Effector memory CD4-positive, alpha-beta T cell (primary cell): Measurements from ENCODE around the gene GMFB.

Experiments
- DNase-seq, 3 donors: peaks; one replicate each; pipeline ENCODE4 v3.0.0-alpha.2; 2020
- H3K27ac ChIP-seq: 2 replicates; pipeline ENCODE4 v1.7.0; 2013; ENCODE audit warnings: mild to moderate bottlenecking, low read length, moderate library complexity; ENCODE audit not compliant: insufficient read depth, poor library complexity, severe bottlenecking
- H3K27me3 ChIP-seq: replicated peaks from 2 replicates; pipeline ENCODE4 v1.7.0; 2013; ENCODE audit warnings: mild to moderate bottlenecking, low read length; ENCODE audit not compliant: insufficient read depth, control insufficient read depth, poor library complexity, severe bottlenecking
- H3K36me3 ChIP-seq: 2 replicates; pipeline ENCODE4 v1.7.0; 2013; ENCODE audit warnings: mild to moderate bottlenecking, low read length, moderate library complexity; ENCODE audit not compliant: control insufficient read depth, insufficient read depth
- H3K4me1 ChIP-seq: 2 replicates; pipeline ENCODE4 v1.7.0; 2013; ENCODE audit warnings: low read length, mild to moderate bottlenecking; ENCODE audit not compliant: control insufficient read depth, insufficient read depth, poor library complexity, severe bottlenecking
- H3K4me3 ChIP-seq: 2 replicates; pipeline ENCODE4 v1.7.0; 2013; ENCODE audit warnings: low read length, low read depth, mild to moderate bottlenecking; ENCODE audit not compliant: insufficient read depth, poor library complexity, severe bottlenecking
- H3K9me3 ChIP-seq: 2 replicates; pipeline ENCODE4 v1.7.0; 2013; ENCODE audit warnings: mild to moderate bottlenecking, low read length, moderate library complexity; ENCODE audit not compliant: control insufficient read depth
- total RNA-seq, 3 donors: gene quantifications; one replicate each; lab custom pipeline; 2026; lab: John Stamatoyannopoulos, UW

The GMFB gene
- total RNA-seq, result 30.2 to 54.1 (median 34.6) reads per million in 3 donors

- Histone ChIP-seq H3K36me3 (no peaks in the 10 kb centered on the region), H3K4me1 (peaks cover 11% of the 10 kb centered on the region), H3K27ac (peak within 1 kb of the TSS; percentile 81), H3K9me3 (no peaks in the 10 kb centered on the region), H3K4me3 (peak within 1 kb of the TSS; percentile 89), H3K27me3 (no peaks in the 10 kb centered on the region)
- peak; percentile 82 to 85 (median 85) for DNase-seq
Observed at GRCh38 chr14:54488646-54489317, at the start of gene GMFB. Gene GMFB, minus strand, starts transcription at chr14:54488980. Its CDS starts 53 bp downstream, at chr14:54488927.

GRCh38 chr14:54538055-54538454 is 49.3 kb upstream of the GMFB start:
- H3K9me3 ChIP-seq, result no peaks in the 10 kb centered on the region
- H3K36me3 ChIP-seq, result peaks cover 9% of the 10 kb centered on the region
- no peak overlapping the region for H3K4me3 ChIP-seq
- no peak for DNase-seq
- no peak overlapping the region for H3K27ac ChIP-seq
- no peaks in the 10 kb centered on the region for H3K4me1 ChIP-seq
- H3K27me3 ChIP-seq, result no peaks in the 10 kb centered on the region

GRCh38 chr14:54537651-54538050 is 48.9 kb upstream of the GMFB start:
- H3K27ac ChIP-seq, result no peak overlapping the region
- no peak for DNase-seq
- H3K4me1 ChIP-seq, result no peaks in the 10 kb centered on the region
- H3K4me3 ChIP-seq, result no peak overlapping the region
- no peaks in the 10 kb centered on the region for H3K27me3 ChIP-seq
- H3K36me3 ChIP-seq, result peaks cover 9% of the 10 kb centered on the region
- no peaks in the 10 kb centered on the region for H3K9me3 ChIP-seq

GRCh38 chr14:54535646-54536045 is 46.9 kb upstream of the GMFB start:
- Histone ChIP-seq H3K27me3 (no peaks in the 10 kb centered on the region), H3K27ac (no peak overlapping the region), H3K36me3 (peaks cover 9% of the 10 kb centered on the region), H3K4me3 (no peak overlapping the region), H3K9me3 (no peaks in the 10 kb centered on the region), H3K4me1 (no peaks in the 10 kb centered on the region)
- DNase-seq, result no peak

- Histone ChIP-seq H3K27ac (no peak overlapping the region), H3K4me1 (no peaks in the 10 kb centered on the region), H3K4me3 (no peak overlapping the region), H3K36me3 (peaks cover 8% of the 10 kb centered on the region), H3K9me3 (no peaks in the 10 kb centered on the region), H3K27me3 (no peaks in the 10 kb centered on the region)
- DNase-seq, result no peak
Observed at GRCh38 chr14:54535126-54535525, 46.3 kb upstream of the GMFB start.

GRCh38 chr14:54533100-54533499 is 44.3 kb upstream of the GMFB start:
- Histone ChIP-seq H3K4me1 (no peaks in the 10 kb centered on the region), H3K27me3 (no peaks in the 10 kb centered on the region), H3K27ac (no peak overlapping the region), H3K36me3 (no peaks in the 10 kb centered on the region), H3K4me3 (no peak overlapping the region), H3K9me3 (no peaks in the 10 kb centered on the region)
- no peak for DNase-seq

- H3K4me3 ChIP-seq, result no peak overlapping the region
- H3K4me1 ChIP-seq, result no peaks in the 10 kb centered on the region
- peaks cover 3% of the 10 kb centered on the region for H3K36me3 ChIP-seq
- no peak for DNase-seq
- H3K9me3 ChIP-seq, result no peaks in the 10 kb centered on the region
- H3K27me3 ChIP-seq, result no peaks in the 10 kb centered on the region
- H3K27ac ChIP-seq, result no peak overlapping the region
Observed at GRCh38 chr14:54532111-54533012, 43.6 kb upstream of the GMFB start.

- H3K4me1 ChIP-seq, result no peaks in the 10 kb centered on the region
- no peak for DNase-seq
- H3K4me3 ChIP-seq, result no peak overlapping the region
- no peaks in the 10 kb centered on the region for H3K9me3 ChIP-seq
- no peaks in the 10 kb centered on the region for H3K27me3 ChIP-seq
- no peak overlapping the region for H3K27ac ChIP-seq
- peaks cover 3% of the 10 kb centered on the region for H3K36me3 ChIP-seq
Observed at GRCh38 chr14:54529811-54530210, 41.0 kb upstream of the GMFB start.

- Histone ChIP-seq H3K4me3 (no peak overlapping the region), H3K27ac (no peak overlapping the region), H3K27me3 (no peaks in the 10 kb centered on the region), H3K9me3 (no peaks in the 10 kb centered on the region), H3K4me1 (no peaks in the 10 kb centered on the region), H3K36me3 (peaks cover 5% of the 10 kb centered on the region)
- DNase-seq, result no peak
Observed at GRCh38 chr14:54528973-54529372, 40.2 kb upstream of the GMFB start.

GRCh38 chr14:54524410-54524809 is 35.6 kb upstream of the GMFB start:
- Histone ChIP-seq H3K4me3 (no peak overlapping the region), H3K27ac (no peak overlapping the region), H3K9me3 (no peaks in the 10 kb centered on the region), H3K4me1 (no peaks in the 10 kb centered on the region), H3K36me3 (peaks cover 16% of the 10 kb centered on the region), H3K27me3 (no peaks in the 10 kb centered on the region)
- no peak for DNase-seq
